ENCODE data around the gene EPS15.
"Not testable (repeated sequence)": the region's sequence is repeated elsewhere in the genome, so short reads cannot be mapped to it uniquely, and the experiment has no call there.

EPS15 gene

GRCh38 chr1:51519048-51519864 lies at the start of gene EPS15:
TSS of gene EPS15 (minus strand) at chr1:51519266. CDS start at chr1:51519231, 35 bp downstream.
- Histone ChIP-seq H3K9ac (ENCODE audit: low read length) (peak within 1 kb of the TSS; percentile 71), H3K9me3 (ENCODE audit: control insufficient read depth, low read depth, low read length) (no peaks in the 10 kb centered on the region), H3K27ac (ENCODE audit: low read length) (no peak within 1 kb of the TSS), H3K27me3 (ENCODE audit: control insufficient read depth, insufficient read depth, low read length) (no peaks in the 10 kb centered on the region), H3K4me3 (ENCODE audit: low read length) (peak within 1 kb of the TSS; percentile 96), H3K4me1 (ENCODE audit: control insufficient read depth, low read depth, low read length) (peaks cover 13% of the 10 kb centered on the region), H3K36me3 (ENCODE audit: control insufficient read depth, low read depth, low read length) (no peaks in the 10 kb centered on the region)

DNA sequence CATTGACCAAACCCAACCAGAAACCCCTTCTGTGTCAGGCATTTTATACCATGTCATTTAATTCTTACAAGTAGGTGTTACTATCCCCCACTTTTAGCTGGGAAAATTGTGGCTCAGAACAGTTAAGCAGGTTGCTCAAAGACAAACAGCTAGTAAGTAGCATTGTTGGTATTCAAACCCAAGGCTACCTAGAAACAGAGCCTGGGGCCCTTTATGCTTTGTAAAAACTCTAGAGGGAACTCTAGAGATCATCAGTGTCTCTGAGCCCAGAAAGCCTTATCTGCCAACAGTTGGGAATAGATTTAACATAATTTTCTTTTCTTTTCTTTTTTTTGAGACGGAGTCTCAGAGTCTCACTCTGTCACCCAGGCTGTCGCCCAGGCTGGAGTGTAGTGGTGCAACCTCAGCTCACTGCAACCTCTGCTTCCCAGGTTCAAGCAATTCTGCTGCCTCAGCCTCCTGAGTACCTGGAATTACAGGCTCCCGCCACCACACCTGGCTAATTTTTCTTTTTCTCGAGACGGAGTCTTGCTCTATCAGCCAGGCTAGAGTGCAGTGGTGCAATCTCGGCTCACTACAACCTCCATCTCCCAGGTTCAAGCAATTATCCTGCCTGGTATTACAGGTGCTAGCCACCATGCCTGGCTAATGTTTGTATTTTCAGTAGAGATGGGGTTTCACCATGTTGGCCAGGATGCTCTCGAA lies 49.3 kb upstream of the EPS15 start:
- Histone ChIP-seq H3K4me1 (ENCODE audit: control insufficient read depth, low read depth, low read length) (peaks cover 20% of the 10 kb centered on the region), H3K36me3 (ENCODE audit: control insufficient read depth, low read depth, low read length) (no peaks in the 10 kb centered on the region), H3K4me3 (ENCODE audit: low read length) (no peak overlapping the region), H3K9ac (ENCODE audit: low read length) (no peak overlapping the region), H3K9me3 (ENCODE audit: control insufficient read depth, low read depth, low read length) (no peaks in the 10 kb centered on the region), H3K27ac (ENCODE audit: low read length) (no peak overlapping the region), H3K27me3 (ENCODE audit: control insufficient read depth, insufficient read depth, low read length) (no peaks in the 10 kb centered on the region)

DNA sequence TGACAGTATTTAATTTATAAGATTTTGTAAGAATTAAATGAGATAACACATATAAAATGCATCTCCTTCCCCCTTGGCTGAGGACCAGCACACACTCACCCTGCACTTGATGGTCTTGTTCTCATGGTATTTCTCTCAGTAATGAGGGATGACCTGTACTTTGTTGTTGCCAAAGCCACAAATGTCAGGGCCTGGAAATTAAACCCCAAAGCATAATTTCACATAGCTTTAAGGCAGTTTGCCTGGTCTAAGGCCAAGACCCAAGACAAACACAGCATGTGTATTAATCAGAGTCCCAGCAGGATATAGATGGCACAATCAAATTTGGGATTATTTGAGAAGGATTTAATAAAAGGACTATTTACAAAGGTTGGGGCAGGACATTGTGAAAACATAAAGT lies 48.6 kb upstream of the EPS15 start:
- no peaks in the 10 kb centered on the region for H3K27me3 ChIP-seq (ENCODE audit: control insufficient read depth, insufficient read depth, low read length)
- H3K4me1 ChIP-seq (ENCODE audit: control insufficient read depth, low read depth, low read length), result peaks cover 20% of the 10 kb centered on the region
- H3K9me3 ChIP-seq (ENCODE audit: control insufficient read depth, low read depth, low read length), result no peaks in the 10 kb centered on the region
- H3K36me3 ChIP-seq (ENCODE audit: control insufficient read depth, low read depth, low read length), result no peaks in the 10 kb centered on the region
- H3K9ac ChIP-seq (ENCODE audit: low read length), result no peak overlapping the region
- no peak overlapping the region for H3K4me3 ChIP-seq (ENCODE audit: low read length)
- H3K27ac ChIP-seq (ENCODE audit: low read length), result no peak overlapping the region

DNA sequence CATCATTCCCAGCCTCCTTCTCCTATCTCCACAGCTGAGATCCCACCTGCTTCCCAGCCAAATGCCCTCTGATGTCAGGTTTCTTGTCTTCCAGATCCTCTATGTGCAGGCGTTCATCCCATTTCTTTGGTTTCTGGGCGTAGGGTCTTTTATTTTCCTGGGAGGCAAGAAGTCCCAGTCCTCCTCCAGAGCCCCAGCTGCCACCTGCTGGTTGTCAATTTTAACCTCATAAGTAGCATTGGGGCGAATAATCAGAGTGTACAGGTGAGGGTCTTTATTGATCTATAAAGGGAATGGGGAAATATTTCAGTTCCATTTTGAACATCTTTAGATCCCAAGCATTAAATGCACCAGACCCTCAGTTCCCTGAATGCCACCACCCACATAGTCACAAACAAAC lies 47.2 kb upstream of the EPS15 start:
- Histone ChIP-seq H3K4me3 (ENCODE audit: low read length) (no peak overlapping the region), H3K9me3 (ENCODE audit: control insufficient read depth, low read depth, low read length) (no peaks in the 10 kb centered on the region), H3K27ac (ENCODE audit: low read length) (no peak overlapping the region), H3K4me1 (ENCODE audit: control insufficient read depth, low read depth, low read length) (peaks cover 20% of the 10 kb centered on the region), H3K36me3 (ENCODE audit: control insufficient read depth, low read depth, low read length) (no peaks in the 10 kb centered on the region), H3K9ac (ENCODE audit: low read length) (no peak overlapping the region), H3K27me3 (ENCODE audit: control insufficient read depth, insufficient read depth, low read length) (no peaks in the 10 kb centered on the region)

DNA sequence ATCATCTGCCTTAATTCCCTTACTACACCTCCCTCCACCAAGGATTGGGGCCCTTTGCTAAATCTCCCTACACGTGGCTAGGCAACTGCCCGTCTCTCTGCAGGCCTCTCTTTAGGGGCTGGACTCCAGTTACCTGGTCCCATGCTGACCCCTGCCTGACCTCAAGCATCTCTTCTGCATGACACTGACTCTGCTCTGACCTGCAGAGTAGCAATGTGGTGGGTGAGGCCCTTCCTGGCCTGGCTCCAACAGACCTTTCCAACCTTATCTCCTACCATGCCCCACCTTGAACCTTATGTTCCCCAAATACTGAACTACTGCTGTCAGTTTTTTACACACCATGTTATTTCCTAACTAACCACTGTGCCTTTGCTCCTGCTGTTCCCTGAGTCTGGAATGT lies 45.9 kb upstream of the EPS15 start:
- no peaks in the 10 kb centered on the region for H3K27me3 ChIP-seq (ENCODE audit: control insufficient read depth, insufficient read depth, low read length)
- H3K27ac ChIP-seq (ENCODE audit: low read length), result no peak overlapping the region
- no peaks in the 10 kb centered on the region for H3K36me3 ChIP-seq (ENCODE audit: control insufficient read depth, low read depth, low read length)
- H3K9ac ChIP-seq (ENCODE audit: low read length), result no peak overlapping the region
- H3K4me1 ChIP-seq (ENCODE audit: control insufficient read depth, low read depth, low read length), result peaks cover 20% of the 10 kb centered on the region
- H3K9me3 ChIP-seq (ENCODE audit: control insufficient read depth, low read depth, low read length), result no peaks in the 10 kb centered on the region
- H3K4me3 ChIP-seq (ENCODE audit: low read length), result no peak overlapping the region

DNA sequence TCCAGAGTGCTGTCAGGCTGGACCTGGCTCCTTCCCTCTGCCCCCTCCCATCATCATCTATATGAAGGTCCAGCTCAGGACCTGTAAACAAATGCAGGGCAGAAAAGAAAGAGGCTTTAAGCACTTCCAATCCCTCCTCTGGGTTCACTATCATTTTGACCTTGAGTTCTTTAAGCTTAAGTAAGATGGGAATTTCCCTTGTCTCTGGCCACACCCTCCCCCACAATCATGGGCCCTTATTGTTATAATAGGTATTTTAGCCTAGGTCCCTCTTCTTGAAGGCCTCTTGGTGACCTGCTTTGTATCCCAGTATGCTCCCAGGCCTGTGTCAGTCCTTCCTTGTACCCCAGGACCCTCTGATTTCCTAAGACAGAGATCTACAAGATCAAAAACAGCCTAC lies 45.1 kb upstream of the EPS15 start:
- Histone ChIP-seq H3K36me3 (ENCODE audit: control insufficient read depth, low read depth, low read length) (no peaks in the 10 kb centered on the region), H3K4me3 (ENCODE audit: low read length) (no peak overlapping the region), H3K4me1 (ENCODE audit: control insufficient read depth, low read depth, low read length) (peaks cover 18% of the 10 kb centered on the region), H3K27ac (ENCODE audit: low read length) (no peak overlapping the region), H3K27me3 (ENCODE audit: control insufficient read depth, insufficient read depth, low read length) (no peaks in the 10 kb centered on the region), H3K9me3 (ENCODE audit: control insufficient read depth, low read depth, low read length) (no peaks in the 10 kb centered on the region), H3K9ac (ENCODE audit: low read length) (no peak overlapping the region)

GRCh38 chr1:51561702-51562101 lies 42.6 kb upstream of the EPS15 start:
- no peak overlapping the region for H3K4me3 ChIP-seq (ENCODE audit: low read length)
- peaks cover 24% of the 10 kb centered on the region for H3K4me1 ChIP-seq (ENCODE audit: control insufficient read depth, low read depth, low read length)
- H3K27ac ChIP-seq (ENCODE audit: low read length), result no peak overlapping the region
- no peaks in the 10 kb centered on the region for H3K36me3 ChIP-seq (ENCODE audit: control insufficient read depth, low read depth, low read length)
- no peaks in the 10 kb centered on the region for H3K9me3 ChIP-seq (ENCODE audit: control insufficient read depth, low read depth, low read length)
- H3K9ac ChIP-seq (ENCODE audit: low read length), result no peak overlapping the region
- no peaks in the 10 kb centered on the region for H3K27me3 ChIP-seq (ENCODE audit: control insufficient read depth, insufficient read depth, low read length)

- H3K9me3 ChIP-seq (ENCODE audit: control insufficient read depth, low read depth, low read length); H3K4me3 ChIP-seq (ENCODE audit: low read length); H3K9ac ChIP-seq (ENCODE audit: low read length); H3K27ac ChIP-seq (ENCODE audit: low read length); H3K27me3 ChIP-seq (ENCODE audit: control insufficient read depth, insufficient read depth, low read length); H3K36me3 ChIP-seq (ENCODE audit: control insufficient read depth, low read depth, low read length): not testable (repeated sequence)
- peaks cover 24% of the 10 kb centered on the region for H3K4me1 ChIP-seq (ENCODE audit: control insufficient read depth, low read depth, low read length)
These were observed 41.8 kb upstream of the EPS15 start for GRCh38 chr1:51560895-51561294.

- H3K9ac ChIP-seq (ENCODE audit: low read length), result no peak overlapping the region
- H3K9me3 ChIP-seq (ENCODE audit: control insufficient read depth, low read depth, low read length), result no peaks in the 10 kb centered on the region
- no peak overlapping the region for H3K27ac ChIP-seq (ENCODE audit: low read length)
- H3K4me1 ChIP-seq (ENCODE audit: control insufficient read depth, low read depth, low read length), result peaks cover 23% of the 10 kb centered on the region
- H3K27me3 ChIP-seq (ENCODE audit: control insufficient read depth, insufficient read depth, low read length), result no peaks in the 10 kb centered on the region
- H3K36me3 ChIP-seq (ENCODE audit: control insufficient read depth, low read depth, low read length), result no peaks in the 10 kb centered on the region
- H3K4me3 ChIP-seq (ENCODE audit: low read length), result no peak overlapping the region
These were observed 41.0 kb upstream of the EPS15 start for GRCh38 chr1:51560034-51560433.

- Histone ChIP-seq H3K9ac (ENCODE audit: low read length) (no peak overlapping the region), H3K4me1 (ENCODE audit: control insufficient read depth, low read depth, low read length) (peaks cover 18% of the 10 kb centered on the region)
These were observed 40.4 kb upstream of the EPS15 start for GRCh38 chr1:51559501-51559900.

DNA sequence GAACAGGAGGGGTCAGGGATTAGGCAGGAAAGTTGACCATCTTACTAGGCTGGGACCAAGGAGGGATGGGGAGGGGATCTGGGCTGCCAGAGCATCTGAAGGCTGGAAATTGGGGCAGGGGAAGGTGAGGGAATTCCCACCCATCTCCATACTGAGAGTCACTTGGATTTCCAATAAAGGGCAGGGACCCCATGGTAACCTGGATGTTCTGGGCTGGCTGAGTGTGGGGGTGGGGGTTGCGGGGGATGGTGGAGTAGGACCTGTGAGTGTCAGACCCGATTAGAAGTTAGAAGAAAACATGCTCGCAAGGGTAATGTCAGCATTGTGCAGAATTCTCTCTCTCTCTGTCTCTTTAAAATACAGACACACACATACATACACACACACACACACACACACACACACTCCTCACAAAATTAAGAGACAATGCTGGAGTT lies 40.0 kb upstream of the EPS15 start:
- H3K9ac ChIP-seq (ENCODE audit: low read length), result no peak overlapping the region
- H3K36me3 ChIP-seq (ENCODE audit: control insufficient read depth, low read depth, low read length), result no peaks in the 10 kb centered on the region
- H3K27me3 ChIP-seq (ENCODE audit: control insufficient read depth, insufficient read depth, low read length), result no peaks in the 10 kb centered on the region
- no peak overlapping the region for H3K27ac ChIP-seq (ENCODE audit: low read length)
- peaks cover 13% of the 10 kb centered on the region for H3K4me1 ChIP-seq (ENCODE audit: control insufficient read depth, low read depth, low read length)
- no peak overlapping the region for H3K4me3 ChIP-seq (ENCODE audit: low read length)
- no peaks in the 10 kb centered on the region for H3K9me3 ChIP-seq (ENCODE audit: control insufficient read depth, low read depth, low read length)

More at GRCh38 chr1:51559501-51559900, 40.4 kb upstream of the EPS15 start:
- no peaks in the 10 kb centered on the region for H3K9me3 ChIP-seq (ENCODE audit: control insufficient read depth, low read depth, low read length)
- H3K27ac ChIP-seq (ENCODE audit: low read length), result no peak overlapping the region
- no peaks in the 10 kb centered on the region for H3K27me3 ChIP-seq (ENCODE audit: control insufficient read depth, insufficient read depth, low read length)
- H3K4me3 ChIP-seq (ENCODE audit: low read length), result no peak overlapping the region
- H3K36me3 ChIP-seq (ENCODE audit: control insufficient read depth, low read depth, low read length), result no peaks in the 10 kb centered on the region
